Right hindlimb (tissue), 1 donor: ENCODE data around the gene PPFIA3.
A peak's percentile ranks its signal among the peaks of the same experiment; 100 is the strongest.

ENCODE experiments used
- DNase-seq: peaks from one replicate; pipeline ENCODE4 v3.0.0-alpha.2; 2018

PPFIA3 gene

GRCh38 chr19:49119411-49120324, at the start of gene PPFIA3:
TSS of gene PPFIA3 (plus strand) at chr19:49119544. CDS start at chr19:49127874, 8,330 bp downstream.
- DNase-seq, result peak; percentile 74

GRCh38 chr19:49070416-49070815, 48.9 kb upstream of the PPFIA3 start:
- DNase-seq, result no peak

GRCh38 chr19:49071860-49072547, 47.3 kb upstream of the PPFIA3 start:
- no peak for DNase-seq

GRCh38 chr19:49073514-49074378, 45.6 kb upstream of the PPFIA3 start:
- no peak for DNase-seq

- DNase-seq, result peak; percentile 55
These were observed 44.5 kb upstream of the PPFIA3 start for GRCh38 chr19:49074869-49075268.

GRCh38 chr19:49080392-49080791, 39.0 kb upstream of the PPFIA3 start:
- no peak for DNase-seq

GRCh38 chr19:49081273-49081672, 38.1 kb upstream of the PPFIA3 start:
- DNase-seq, result no peak

GRCh38 chr19:49084206-49085019, 34.9 kb upstream of the PPFIA3 start:
- DNase-seq, result no peak

- peak; percentile 99 for DNase-seq
These were observed 34.1 kb upstream of the PPFIA3 start, which contains the start of gene SNRNP70 for GRCh38 chr19:49085020-49085867. TSS of gene SNRNP70 (plus strand) at chr19:49085451. CDS start at chr19:49086415, 964 bp downstream.

- DNase-seq, result no peak
These were observed 33.5 kb upstream of the PPFIA3 start for GRCh38 chr19:49085868-49086232.

GRCh38 chr19:49086296-49086695, 33.0 kb upstream of the PPFIA3 start:
- DNase-seq, result no peak

GRCh38 chr19:49091391-49092038, 27.8 kb upstream of the PPFIA3 start:
- DNase-seq, result no peak

- no peak for DNase-seq
These were observed 26.7 kb upstream of the PPFIA3 start for GRCh38 chr19:49092686-49093085.

- no peak for DNase-seq
These were observed 24.6 kb upstream of the PPFIA3 start for GRCh38 chr19:49094505-49095482.

GRCh38 chr19:49097453-49098288, 21.7 kb upstream of the PPFIA3 start:
- peak; percentile 75 for DNase-seq

GRCh38 chr19:49098795-49099194, 20.5 kb upstream of the PPFIA3 start:
- DNase-seq, result no peak

- no peak for DNase-seq
These were observed 18.2 kb upstream of the PPFIA3 start for GRCh38 chr19:49101160-49101559.

- no peak for DNase-seq
These were observed 17.0 kb upstream of the PPFIA3 start for GRCh38 chr19:49102303-49102702.
